ENCODE data around the gene COL5A1.

DNA sequence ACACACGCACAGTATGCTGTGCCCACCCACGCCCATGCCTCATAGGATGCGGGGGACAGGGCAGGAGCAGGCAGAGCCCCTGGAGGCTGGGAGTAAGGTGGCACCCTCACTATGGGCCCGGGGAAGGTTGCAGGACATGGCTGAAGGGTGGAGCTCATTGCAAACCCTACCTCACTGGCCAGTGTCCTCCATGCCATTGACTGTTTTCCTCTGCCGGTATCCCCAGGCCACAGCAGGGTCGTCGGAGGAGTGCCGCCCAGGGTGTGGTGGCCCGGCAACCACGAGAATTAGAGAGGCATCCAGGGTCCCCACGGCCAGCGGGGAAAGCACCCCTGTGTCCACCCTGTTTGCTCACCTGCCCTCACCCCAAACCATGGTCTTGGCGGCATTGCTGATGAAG, 179.3 kb downstream of the COL5A1 start:
- TF ChIP-seq, protein P1, sequence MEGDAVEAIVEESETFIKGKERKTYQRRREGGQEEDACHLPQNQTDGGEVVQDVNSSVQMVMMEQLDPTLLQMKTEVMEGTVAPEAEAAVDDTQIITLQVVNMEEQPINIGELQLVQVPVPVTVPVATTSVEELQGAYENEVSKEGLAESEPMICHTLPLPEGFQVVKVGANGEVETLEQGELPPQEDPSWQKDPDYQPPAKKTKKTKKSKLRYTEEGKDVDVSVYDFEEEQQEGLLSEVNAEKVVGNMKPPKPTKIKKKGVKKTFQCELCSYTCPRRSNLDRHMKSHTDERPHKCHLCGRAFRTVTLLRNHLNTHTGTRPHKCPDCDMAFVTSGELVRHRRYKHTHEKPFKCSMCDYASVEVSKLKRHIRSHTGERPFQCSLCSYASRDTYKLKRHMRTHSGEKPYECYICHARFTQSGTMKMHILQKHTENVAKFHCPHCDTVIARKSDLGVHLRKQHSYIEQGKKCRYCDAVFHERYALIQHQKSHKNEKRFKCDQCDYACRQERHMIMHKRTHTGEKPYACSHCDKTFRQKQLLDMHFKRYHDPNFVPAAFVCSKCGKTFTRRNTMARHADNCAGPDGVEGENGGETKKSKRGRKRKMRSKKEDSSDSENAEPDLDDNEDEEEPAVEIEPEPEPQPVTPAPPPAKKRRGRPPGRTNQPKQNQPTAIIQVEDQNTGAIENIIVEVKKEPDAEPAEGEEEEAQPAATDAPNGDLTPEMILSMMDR (IDR thresholded peaks at IDR 0.05) = no peak
- no peak for TF ChIP-seq POLR2A (IDR thresholded peaks at IDR 0.05)

Measured in Peyer's patch (tissue), 4 donors.